ENCODE data around the gene VIPR2. TPM values are rescaled to one million over a fixed set of nuclear protein-coding genes. Genes with fewer than 3 reads are reported as not detected.

Gene VIPR2
- total RNA-seq, 4 donors from 2014 or later, result 0.33 to 0.56 TPM; not detected in 2

DNA sequence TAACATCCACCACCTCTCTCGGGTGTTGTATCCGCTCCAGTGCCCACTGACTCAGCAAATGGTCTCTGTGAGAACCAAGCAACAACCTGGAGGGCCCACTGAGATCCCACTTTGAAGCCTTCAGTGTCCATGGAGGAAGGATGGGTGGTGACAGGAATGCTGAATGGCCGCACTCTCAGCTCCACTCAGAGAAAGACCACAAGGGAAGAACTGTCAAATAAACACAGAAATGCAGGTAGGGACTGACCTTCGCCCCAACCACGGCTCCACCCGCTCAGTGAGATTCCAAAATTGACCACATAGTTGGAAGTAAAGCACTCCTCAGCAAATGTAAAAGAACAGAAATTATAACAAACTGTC, 65.8 kb downstream of the VIPR2 start:
- DNase-seq, result no peak
- no peaks in the 10 kb centered on the region for H3K36me3 ChIP-seq
- H3K9me3 ChIP-seq, result no peaks in the 10 kb centered on the region
- no peaks in the 10 kb centered on the region for H3K4me1 ChIP-seq
- H3K27me3 ChIP-seq, result no peaks in the 10 kb centered on the region
- H3K4me3 ChIP-seq (replicated peaks in 1 of 3), result no peak overlapping the region
- intact Hi-C loops (cut with DNase I), result no loop called here
- TF ChIP-seq CTCF (IDR thresholded peaks at IDR 0.05) (no peak), POLR2A (IDR thresholded peaks at IDR 0.05) (no peak)
- H3K27ac ChIP-seq, result no peak overlapping the region
- WGBS, 2 donors, result 78 to 88% methylated on average over 6 of the region's 6 CpGs

- no peak overlapping the region for H3K4me3 ChIP-seq (replicated peaks in 1 of 3)
- no peak overlapping the region for H3K27ac ChIP-seq
- no peaks in the 10 kb centered on the region for H3K9me3 ChIP-seq
- H3K4me1 ChIP-seq, result no peaks in the 10 kb centered on the region
- WGBS, 2 donors, result 81 to 88% methylated on average over 9 of the region's 9 CpGs
- H3K27me3 ChIP-seq, result no peaks in the 10 kb centered on the region
- H3K36me3 ChIP-seq, result no peaks in the 10 kb centered on the region
- DNase-seq, result no peak
- no peak for TF ChIP-seq POLR2A (IDR thresholded peaks at IDR 0.05)
- TF ChIP-seq CTCF (IDR thresholded peaks at IDR 0.05), result no peak
- intact Hi-C loops (cut with DNase I), result no loop called here
Measured at GRCh38 chr7:159078193-159078910, 66.3 kb downstream of the VIPR2 start.

GRCh38 chr7:159076333-159076732, 68.3 kb downstream of the VIPR2 start:
- intact Hi-C loops (cut with DNase I), result no loop called here
- TF ChIP-seq POLR2A (IDR thresholded peaks at IDR 0.05) (no peak), CTCF (IDR thresholded peaks at IDR 0.05) (no peak)
- Histone ChIP-seq H3K4me1 (no peaks in the 10 kb centered on the region), H3K4me3 (replicated peaks in 1 of 3) (no peak overlapping the region), H3K27me3 (no peaks in the 10 kb centered on the region), H3K27ac (no peak overlapping the region), H3K36me3 (no peaks in the 10 kb centered on the region), H3K9me3 (no peaks in the 10 kb centered on the region)
- no peak for DNase-seq

DNA sequence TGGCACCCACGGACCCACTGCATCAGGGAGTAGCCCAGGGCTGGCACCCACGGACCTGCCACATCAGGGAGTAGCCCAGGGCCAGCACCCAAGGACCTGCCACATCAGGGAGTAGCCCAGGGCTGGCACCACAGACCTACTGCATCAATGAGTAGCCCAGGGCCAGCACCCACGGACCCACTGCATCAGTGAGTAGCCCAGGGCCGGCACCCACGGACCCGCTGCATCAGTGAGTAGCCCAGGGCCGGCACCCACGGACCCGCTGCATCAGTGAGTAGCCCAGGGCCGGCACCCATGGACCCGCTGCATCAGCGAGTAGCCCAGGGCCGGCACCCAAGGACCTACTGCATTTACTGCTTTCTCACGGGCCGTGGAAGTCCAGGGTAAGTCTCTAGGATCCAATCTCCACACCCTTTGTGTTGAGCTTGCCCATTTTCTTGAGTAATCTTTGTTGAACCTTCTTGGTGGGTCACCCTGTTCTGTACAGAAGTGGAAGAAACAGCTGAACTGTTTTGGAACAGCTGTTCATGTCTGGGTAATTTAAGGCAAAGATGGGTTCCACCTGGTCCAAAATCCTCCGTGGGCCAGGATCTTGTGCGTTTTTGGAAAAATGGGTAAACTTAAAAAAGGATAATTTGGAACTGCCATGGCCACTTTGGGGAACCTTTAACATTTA, 69.0 kb downstream of the VIPR2 start:
- 87 to 92% methylated on average over 14 to 17 of the region's 17 CpGs for WGBS, 2 donors
- Histone ChIP-seq H3K27ac (no peak overlapping the region), H3K36me3 (no peaks in the 10 kb centered on the region), H3K4me1 (no peaks in the 10 kb centered on the region), H3K4me3 (replicated peaks in 1 of 3) (no peak overlapping the region), H3K27me3 (no peaks in the 10 kb centered on the region), H3K9me3 (no peaks in the 10 kb centered on the region)
- TF ChIP-seq CTCF (IDR thresholded peaks at IDR 0.05) (no peak), POLR2A (IDR thresholded peaks at IDR 0.05) (no peak)
- no peak for DNase-seq
- intact Hi-C loops (cut with DNase I), result no loop called here

DNA sequence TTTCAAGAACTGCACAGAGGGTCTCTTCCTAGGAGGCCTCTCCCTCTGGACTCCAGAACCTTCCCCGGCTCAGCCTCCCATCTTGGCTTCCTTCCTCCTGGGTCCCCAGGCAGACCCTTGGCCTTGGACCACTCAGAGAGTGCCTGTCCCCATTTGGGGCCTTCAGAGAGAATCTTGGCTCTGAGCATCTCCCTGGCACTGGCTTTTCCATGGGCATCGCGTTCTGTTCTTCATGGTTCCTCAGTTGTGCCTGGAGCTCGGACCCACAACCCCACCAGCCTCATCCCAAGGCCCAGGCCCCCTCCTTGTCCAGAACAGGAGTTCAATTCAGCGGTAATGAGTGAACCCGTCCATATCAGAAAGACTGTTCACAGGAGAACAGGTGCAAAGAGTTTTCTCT, 73.4 kb downstream of the VIPR2 start:
- intact Hi-C loops (cut with DNase I), result no loop called here
- Histone ChIP-seq H3K4me1 (no peaks in the 10 kb centered on the region), H3K27me3 (no peaks in the 10 kb centered on the region), H3K36me3 (no peaks in the 10 kb centered on the region), H3K4me3 (replicated peaks in 1 of 3) (no peak overlapping the region), H3K9me3 (no peaks in the 10 kb centered on the region), H3K27ac (no peak overlapping the region)
- DNase-seq, result no peak
- whole genome bisulfite sequencing, 2 donors, result 92 to 94% methylated on average over 6 of the region's 6 CpGs
- TF ChIP-seq CTCF (IDR thresholded peaks at IDR 0.05) (no peak), POLR2A (IDR thresholded peaks at IDR 0.05) (no peak)
